BE2C (cell line): Measurements from ENCODE around the gene SLC51B.

Experiments
- DNase-seq: peaks from one replicate; pipeline ENCODE4 v3.0.0-alpha.2; 2020
- H3K27me3 ChIP-seq: fragments of 250-450 bp; sonication (Bioruptor Pico); 2 replicates; pipeline ENCODE4 v1.5.1; 2020; ENCODE audit warnings: mild to moderate bottlenecking
- H3K36me3 ChIP-seq: fragments of 250-450 bp; sonication (Bioruptor Pico); 2 replicates; pipeline ENCODE4 v1.5.1; 2020; ENCODE audit warnings: mild to moderate bottlenecking
- H3K4me1 ChIP-seq: fragments of 250-450 bp; sonication (Bioruptor Pico); 2 replicates; pipeline ENCODE4 v1.5.1; 2020
- H3K4me3 ChIP-seq: 2 replicates; pipeline ENCODE4 v1.5.1; 2011; ENCODE audit warnings: low read depth, low read length
- H3K9me3 ChIP-seq: fragments of 250-450 bp; sonication (Bioruptor Pico); 2 replicates; pipeline ENCODE4 v1.5.1; 2020
- CTCF ChIP-seq: IDR thresholded peaks from 2 replicates; pipeline ENCODE4 v1.5.1; 2012; ENCODE audit warnings: mild to moderate bottlenecking, low read depth, low read length

SLC51B gene

GRCh38 chr15:65020419-65020818, 24.8 kb upstream of the SLC51B start:
- H3K4me1 ChIP-seq = no peaks in the 10 kb centered on the region
- DNase-seq = no peak
- no peaks in the 10 kb centered on the region for H3K9me3 ChIP-seq
- H3K36me3 ChIP-seq = peaks cover 35% of the 10 kb centered on the region
- no peak; the same call in 1 of the 2 replicates for TF ChIP-seq CTCF
- H3K27me3 ChIP-seq = no peaks in the 10 kb centered on the region
- H3K4me3 ChIP-seq = no peak overlapping the region

- TF ChIP-seq CTCF = no peak
- Histone ChIP-seq H3K36me3 (peaks cover 34% of the 10 kb centered on the region), H3K9me3 (no peaks in the 10 kb centered on the region), H3K4me1 (no peaks in the 10 kb centered on the region), H3K4me3 (no peak overlapping the region), H3K27me3 (no peaks in the 10 kb centered on the region)
- DNase-seq = no peak
Observed at GRCh38 chr15:65021488-65021887, 23.7 kb upstream of the SLC51B start.

- Histone ChIP-seq H3K4me1 (no peaks in the 10 kb centered on the region), H3K4me3 (no peak overlapping the region), H3K9me3 (no peaks in the 10 kb centered on the region), H3K36me3 (peaks cover 12% of the 10 kb centered on the region; the same call in 1 of the 2 replicates), H3K27me3 (no peaks in the 10 kb centered on the region)
- DNase-seq = no peak
- no peak for TF ChIP-seq CTCF
Observed at GRCh38 chr15:65026756-65027155, 18.4 kb upstream of the SLC51B start.

- Histone ChIP-seq H3K4me3 (no peak overlapping the region), H3K27me3 (no peaks in the 10 kb centered on the region), H3K4me1 (no peaks in the 10 kb centered on the region), H3K9me3 (no peaks in the 10 kb centered on the region), H3K36me3 (peaks cover 12% of the 10 kb centered on the region; the same call in 1 of the 2 replicates)
- no peak for TF ChIP-seq CTCF
- DNase-seq = no peak
Observed at GRCh38 chr15:65027593-65027992, 17.6 kb upstream of the SLC51B start.

GRCh38 chr15:65028338-65028737, 16.8 kb upstream of the SLC51B start:
- no peak for DNase-seq
- peak overlapping the region; percentile 75 for H3K4me3 ChIP-seq
- peaks cover 12% of the 10 kb centered on the region; the same call in 1 of the 2 replicates for H3K36me3 ChIP-seq
- H3K9me3 ChIP-seq = no peaks in the 10 kb centered on the region
- peaks cover 2% of the 10 kb centered on the region; the same call in 1 of the 2 replicates for H3K4me1 ChIP-seq
- H3K27me3 ChIP-seq = no peaks in the 10 kb centered on the region
- TF ChIP-seq CTCF = no peak

- Histone ChIP-seq H3K4me1 (peaks cover 4% of the 10 kb centered on the region; the same call in 1 of the 2 replicates), H3K4me3 (peak within 1 kb of the TSS; percentile 75), H3K27me3 (no peaks in the 10 kb centered on the region), H3K36me3 (peaks cover 9% of the 10 kb centered on the region; the same call in 1 of the 2 replicates), H3K9me3 (no peaks in the 10 kb centered on the region)
- peak; percentile 97 for DNase-seq
- 0 out of 2 replicates have a peak, but pooled peaks have one; percentile 9 for TF ChIP-seq CTCF
Observed at GRCh38 chr15:65028921-65029735, 16.1 kb upstream of the SLC51B start, which contains the start of gene MTFMT. Gene MTFMT, minus strand, starts transcription at chr15:65029639. Its CDS starts 26 bp downstream, at chr15:65029613.
